OCI-LY7 (cell line): ENCODE measurements around the gene C16orf95.

Experiments used
- CTCF ChIP-seq: fragments of 200-600 bp; sonication (generic); conservative IDR thresholded peaks from 2 replicates; pipeline ENCODE4 v1.5.1; 2014; ENCODE audit warnings: mild to moderate bottlenecking, antibody characterized with exemption, low read length, moderate library complexity, mixed read lengths
- EZH2phosphoT487 ChIP-seq: fragments of 200-600 bp; sonication (generic); IDR thresholded peaks from 2 replicates; pipeline ENCODE4 v1.6.1; 2018; ENCODE audit warnings: low read depth, borderline replicate concordance, mild to moderate bottlenecking, mixed run types, antibody characterized with exemption, low read length, moderate library complexity, mixed read lengths

- TF ChIP-seq CTCF (no peak), EZH2phosphoT487 (no peak)
Observed at GRCh38 chr16:87331241-87331801, 14.1 kb upstream of the C16orf95 start.
